Right lobe of liver (tissue), 4 donors: ENCODE results near the gene TF.

Experiments
- CTCF ChIP-seq, 4 donors: fragments of 200-600 bp in 3 of 4; fragments of 450-650 bp in 1 of 4; IDR thresholded peaks; one replicate each; pipeline versions ENCODE4 v1.5.1 to v1.8.0; 2016 to 2022; ENCODE audit warnings: antibody characterized with exemption in 4 of 4, mild to moderate bottlenecking in 2 of 4
- POLR2A ChIP-seq: fragments of 450-650 bp; IDR thresholded peaks from one replicate; pipeline ENCODE4 v1.6.1; 2017; ENCODE audit warnings: antibody characterized with exemption, mild to moderate bottlenecking
- donor health status: DM: no; HTN: no; CAD: no.
- donor health status: DM: no; HTN: no; CAD: no.
- donor health status: DM: no; HTN: yes; CAD: no.

DNA sequence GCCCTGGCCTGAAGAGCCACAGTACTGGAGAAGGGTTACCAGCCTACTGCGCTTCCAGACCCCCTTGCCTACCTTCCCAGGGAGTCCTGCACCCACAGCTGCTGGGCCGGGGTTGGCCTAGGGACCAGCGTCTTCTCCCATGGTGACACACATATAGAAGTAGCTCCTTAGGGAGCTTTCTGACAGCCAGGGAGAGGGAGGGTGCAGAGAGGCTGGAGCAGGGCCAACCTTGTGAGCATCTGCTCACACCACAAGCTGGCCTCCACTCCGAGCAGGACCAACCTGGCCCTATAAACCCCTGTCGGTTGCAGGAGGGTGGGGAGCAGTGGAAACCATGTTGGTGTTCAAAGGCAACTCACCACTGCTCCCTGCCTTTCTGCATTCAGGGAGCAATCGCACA is 94.6 kb downstream of the TF start:
- no peak for TF ChIP-seq CTCF (IDR thresholded peaks at IDR 0.05)
- TF ChIP-seq POLR2A, result no peak
